ENCODE results near the gene TUT7. TPM values are rescaled to one million over a fixed set of nuclear protein-coding genes. Genes with fewer than 3 reads are reported as not detected.

The TUT7 gene
- polyA plus RNA-seq, 3 donors, result 7.5 to 13.3 (median 8.9) TPM

DNA sequence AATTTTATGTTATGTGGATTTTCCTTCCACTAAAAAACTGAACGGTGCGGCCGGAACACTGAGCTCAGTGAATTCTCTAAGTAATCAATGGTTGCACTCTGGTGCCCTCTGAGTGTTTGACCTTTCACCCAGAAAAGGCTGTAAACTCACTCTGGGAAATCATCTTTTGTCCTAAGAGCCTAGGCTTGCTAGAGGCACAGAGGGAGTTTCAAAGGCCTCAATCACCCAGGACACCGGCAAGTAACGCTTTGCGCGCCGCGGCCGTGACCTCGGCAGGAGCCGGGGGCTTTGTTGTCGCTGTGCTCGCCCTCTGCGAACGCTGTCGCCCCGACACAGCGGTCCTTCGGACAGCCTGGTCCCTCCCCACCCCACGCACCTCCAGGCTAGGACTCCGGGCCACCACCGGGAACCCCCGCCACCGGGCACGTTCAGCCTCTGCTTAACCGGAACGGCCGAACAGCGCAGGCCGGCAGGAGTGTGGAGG is 72.6 kb downstream of the TUT7 start:
- H3K27ac ChIP-seq (ENCODE audit: low read depth, low read length), result peak overlapping the region; percentile 48
- WGBS, 3 donors, result 0 to 1% (median 1%) methylated on average over 31 of the region's 31 CpGs

DNA sequence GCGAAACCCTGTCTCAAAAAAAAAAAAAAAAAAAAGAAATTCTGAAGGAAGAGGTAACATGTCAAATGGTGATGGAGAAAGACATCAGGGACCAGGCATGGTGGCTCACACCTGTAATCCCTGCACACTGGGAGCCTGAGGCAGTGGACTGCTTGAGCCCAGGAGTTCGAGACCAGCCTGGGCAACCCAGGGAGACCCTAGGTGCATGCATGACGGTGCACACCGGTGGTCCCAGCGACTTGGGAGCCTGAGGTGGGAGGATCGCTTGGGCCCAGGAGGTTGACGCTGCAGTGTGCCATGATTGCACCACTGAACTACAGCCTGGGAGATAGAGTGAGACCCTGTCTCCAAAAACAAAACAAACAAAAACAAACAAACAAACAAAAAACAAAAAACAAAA is 73.6 kb downstream of the TUT7 start:
- no peak overlapping the region for H3K27ac ChIP-seq (ENCODE audit: low read depth, low read length)
- WGBS, 3 donors, result 92 to 94% (median 93%) methylated on average over 6 to 7 of the region's 7 CpGs

DNA sequence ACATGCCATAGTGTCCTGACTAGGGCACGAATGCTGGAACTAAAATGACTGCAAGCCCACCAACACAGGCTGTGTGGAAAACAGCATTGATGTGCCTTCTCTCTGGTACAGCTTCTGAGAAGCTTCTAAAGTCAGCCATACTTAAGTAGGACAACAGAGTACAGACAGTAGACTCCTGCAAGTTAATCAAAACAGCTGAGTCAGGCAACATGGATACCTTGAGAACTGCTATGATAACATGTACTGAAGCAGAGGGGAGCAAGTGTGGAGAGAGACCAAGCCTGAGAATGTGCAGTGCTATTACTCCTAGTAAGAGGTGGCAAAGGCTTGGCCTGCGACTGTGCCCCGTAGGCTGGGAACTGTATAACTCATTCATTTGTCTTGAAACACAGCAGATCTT is 74.4 kb downstream of the TUT7 start:
- no peak overlapping the region for H3K27ac ChIP-seq (ENCODE audit: low read depth, low read length)
- 73 to 98% (median 94%) methylated on average over 3 of the region's 3 CpGs for WGBS, 3 donors

DNA sequence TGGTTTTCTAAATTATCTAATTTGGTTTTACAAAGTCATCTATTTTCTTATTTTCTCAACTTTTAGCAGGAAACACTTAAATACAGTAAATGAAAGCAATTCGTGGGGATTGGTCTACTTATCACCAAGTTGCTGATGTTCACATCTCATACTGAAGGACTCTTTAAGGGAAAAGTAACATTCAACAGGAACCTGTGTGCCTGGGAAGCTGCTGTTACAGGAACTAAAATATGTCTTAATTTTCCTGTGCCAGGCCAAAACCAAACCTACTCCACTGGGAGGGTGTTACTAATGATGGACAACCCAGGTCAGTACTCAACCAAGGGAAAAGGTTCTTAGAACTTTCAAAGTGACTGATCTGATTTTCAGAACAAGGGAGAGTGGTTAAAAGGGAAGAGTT is 77.1 kb downstream of the TUT7 start:
- no peak overlapping the region for H3K27ac ChIP-seq (ENCODE audit: low read depth, low read length)
- WGBS, 3 donors, result 37 to 53% (median 47%) methylated on average over 1 of the region's 1 CpG

DNA sequence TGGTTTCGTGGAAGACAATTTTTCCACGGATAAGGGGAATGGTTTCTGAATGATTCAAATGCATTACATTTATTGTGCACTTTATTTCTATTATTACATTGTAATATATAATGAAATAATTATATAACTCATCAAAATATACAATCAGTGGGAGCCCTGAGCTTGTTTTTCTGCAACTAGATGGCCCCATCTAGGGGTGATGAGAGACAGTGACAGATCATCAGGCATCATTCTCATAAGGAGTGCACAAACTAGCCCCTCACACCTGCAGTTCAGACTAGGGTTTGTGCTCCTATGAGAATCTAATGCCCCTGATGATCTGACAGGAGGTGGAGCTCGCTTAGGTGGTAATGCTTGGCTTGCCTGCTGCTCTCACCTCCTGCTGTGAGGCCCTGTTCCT is 78.2 kb downstream of the TUT7 start:
- 90 to 95% (median 91%) methylated on average over 3 of the region's 3 CpGs for WGBS, 3 donors
- H3K27ac ChIP-seq (ENCODE audit: low read depth, low read length), result no peak overlapping the region

DNA sequence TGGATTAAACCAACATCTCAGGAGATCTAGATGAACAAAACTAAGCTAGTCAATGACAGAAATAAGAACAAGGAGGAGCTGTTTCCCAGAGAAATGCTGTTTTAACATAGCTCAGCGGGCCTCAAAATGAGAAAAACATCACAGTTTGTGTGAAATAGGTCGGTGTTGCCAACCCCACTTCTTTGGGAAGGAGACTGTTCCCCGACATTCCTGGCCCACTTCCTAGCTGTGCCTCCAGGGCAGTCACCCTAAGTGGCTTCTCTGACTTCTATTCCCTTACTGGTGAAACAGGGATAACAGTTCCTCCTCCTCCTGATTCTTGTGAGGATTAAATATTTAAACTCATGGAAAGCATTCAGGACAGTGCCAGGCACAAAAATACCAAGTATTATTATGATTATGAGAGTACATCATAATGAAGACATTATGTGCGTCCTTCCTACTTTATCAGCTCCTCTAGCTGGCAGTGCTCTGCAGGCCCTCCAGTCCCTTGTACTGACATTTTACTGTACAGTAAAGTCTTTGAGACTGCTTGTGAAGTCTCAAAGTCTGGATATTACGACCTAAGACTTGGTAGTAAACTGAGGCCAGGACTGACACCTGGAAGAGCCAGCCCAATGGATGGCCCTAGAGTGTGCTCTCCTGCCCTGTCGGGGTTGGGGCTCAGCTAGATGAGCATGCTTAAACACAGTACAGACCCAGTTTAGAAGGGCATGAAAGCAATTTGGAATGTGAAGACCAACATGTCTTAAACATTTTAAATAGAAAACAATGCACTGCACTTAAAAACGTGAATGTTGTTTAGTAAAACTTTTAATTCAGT is 79.2 kb downstream of the TUT7 start:
- H3K27ac ChIP-seq (ENCODE audit: low read depth, low read length), result no peak overlapping the region
- WGBS, 3 donors, result 75 to 83% (median 80%) methylated on average over 7 of the region's 7 CpGs

DNA sequence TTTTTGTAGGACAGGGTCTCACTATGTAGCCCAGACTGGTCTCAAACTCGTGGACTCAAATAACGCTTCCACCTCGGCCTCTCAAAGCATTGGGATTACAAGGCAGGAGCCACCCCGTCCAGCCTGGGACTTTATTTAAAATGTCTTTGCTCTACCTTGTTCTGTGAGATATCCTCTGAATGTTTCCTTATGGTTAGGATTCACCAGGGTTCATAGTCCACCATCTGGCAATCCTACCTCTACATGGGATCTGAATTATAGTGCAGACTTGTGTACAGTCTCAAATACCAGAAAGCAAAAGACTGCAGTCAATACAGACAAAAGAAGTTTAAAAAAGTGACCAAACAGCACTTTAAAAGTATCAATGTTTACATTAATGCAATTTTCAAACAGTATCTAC is 82.0 kb downstream of the TUT7 start:
- no peak overlapping the region for H3K27ac ChIP-seq (ENCODE audit: low read depth, low read length)
- 92 to 96% (median 95%) methylated on average over 4 of the region's 4 CpGs for WGBS, 3 donors

DNA sequence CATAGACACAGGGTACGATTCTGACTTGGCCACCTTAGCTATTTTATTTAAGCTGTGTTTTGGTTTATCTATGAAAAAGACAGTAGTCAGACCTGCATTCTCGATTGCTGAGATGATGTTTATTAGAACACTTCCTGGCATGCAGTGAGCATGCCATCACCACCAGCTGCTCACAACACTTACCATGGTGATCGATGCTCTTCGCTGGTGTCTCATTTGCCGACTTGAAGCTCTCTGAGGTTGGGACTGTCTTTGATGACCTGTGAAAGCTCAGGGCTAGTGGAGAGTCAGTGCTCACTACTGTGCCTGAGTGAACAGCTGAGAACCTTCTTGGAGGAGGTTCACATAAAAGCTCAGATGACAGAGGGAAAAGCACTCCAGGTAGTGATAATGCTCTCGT is 90.3 kb downstream of the TUT7 start:
- H3K27ac ChIP-seq (ENCODE audit: low read depth, low read length), result no peak overlapping the region
- 89 to 93% (median 93%) methylated on average over 6 of the region's 6 CpGs for WGBS, 3 donors

DNA sequence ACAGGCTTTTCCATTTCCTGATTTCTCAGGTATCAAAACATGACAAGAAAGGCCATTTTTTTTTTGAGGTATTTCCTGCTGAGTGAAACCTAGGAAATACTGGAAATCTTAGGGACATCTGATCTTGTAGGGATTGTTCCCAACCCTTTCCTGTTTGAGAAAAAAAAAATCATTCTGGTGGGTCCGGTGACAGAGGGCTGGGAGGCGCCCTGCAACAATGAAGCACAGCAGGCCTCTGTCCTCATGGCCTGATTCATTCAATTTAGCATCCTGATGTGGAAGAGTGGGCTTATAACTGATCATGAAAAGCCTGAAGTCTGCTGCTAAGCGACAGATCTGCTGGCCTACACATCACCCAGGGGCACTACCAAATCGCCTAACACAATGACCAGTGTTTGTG is 91.7 kb downstream of the TUT7 start:
- WGBS, 3 donors, result 66 to 87% (median 86%) methylated on average over 4 of the region's 4 CpGs
- H3K27ac ChIP-seq (ENCODE audit: low read depth, low read length), result no peak overlapping the region

DNA sequence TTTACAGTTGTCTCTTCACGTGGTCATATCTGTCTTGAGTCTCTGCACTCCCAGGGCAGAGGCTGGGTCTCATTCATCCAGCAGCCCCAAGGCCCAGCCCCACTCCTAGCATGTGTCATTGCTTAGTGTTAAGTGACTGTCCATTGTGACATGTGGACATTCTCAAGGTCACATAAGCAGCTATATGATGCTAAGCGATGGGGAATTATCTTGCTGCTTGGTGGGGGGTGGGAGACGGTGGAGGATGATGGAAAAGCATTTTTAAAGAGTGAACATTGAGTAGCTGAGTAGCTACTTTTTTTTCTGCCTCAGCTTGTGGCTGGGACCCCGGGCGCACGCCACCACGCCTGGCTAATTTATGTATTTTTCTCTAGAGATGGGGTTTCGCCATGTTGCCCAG is 94.7 kb downstream of the TUT7 start, which contains the start of gene C9orf153:
TSS of gene C9orf153 (minus strand) at position 101 of the 400 bp plus-strand sequence. CDS start 30,054 bp downstream, outside the sequence.
- WGBS, 3 donors, result 86 to 91% (median 86%) methylated on average over 8 of the region's 8 CpGs
- H3K27ac ChIP-seq (ENCODE audit: low read depth, low read length), result no peak within 1 kb of the TSS

DNA sequence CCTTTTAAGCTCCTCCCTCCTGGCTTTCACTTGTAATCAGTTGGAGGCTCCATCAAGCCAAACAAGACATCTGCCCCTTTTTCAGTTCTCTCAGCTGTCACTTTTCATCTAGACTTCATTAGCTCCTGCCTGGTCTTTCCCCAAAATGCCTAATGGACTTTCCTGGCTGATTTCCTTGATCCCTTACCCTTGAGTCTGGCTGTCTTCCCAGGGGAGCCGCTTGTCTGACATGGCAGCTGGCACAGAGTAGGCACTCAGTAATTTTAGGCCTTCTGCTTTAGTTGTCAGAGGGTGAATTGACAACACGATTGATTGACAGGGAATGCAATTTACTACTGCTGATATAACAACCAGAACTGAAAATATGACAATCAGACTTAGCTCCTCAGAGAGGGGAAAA is 96.8 kb downstream of the TUT7 start:
- 83 to 85% (median 84%) methylated on average over 2 of the region's 2 CpGs for WGBS, 3 donors

DNA sequence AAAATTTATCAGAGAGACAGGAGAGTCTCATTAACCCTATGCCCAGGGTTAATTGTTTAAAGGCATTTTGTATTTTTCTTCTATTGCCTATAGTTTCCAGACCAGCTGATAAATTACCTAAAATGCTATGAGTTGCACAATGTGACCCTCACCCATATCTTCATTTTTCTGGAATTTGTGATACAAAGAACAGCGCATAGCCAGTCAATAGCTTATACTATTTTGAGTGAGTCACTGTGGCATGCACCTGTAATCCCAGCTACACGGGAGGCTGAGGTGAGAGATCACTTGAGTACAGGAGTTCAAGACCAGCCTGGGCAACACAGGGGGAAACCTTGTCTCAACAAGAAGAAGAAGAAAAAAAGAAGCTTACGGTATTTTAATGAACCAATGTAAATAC is 97.6 kb downstream of the TUT7 start:
- 62 to 87% (median 81%) methylated on average over 3 of the region's 3 CpGs for WGBS, 3 donors
- no peak overlapping the region for H3K27ac ChIP-seq (ENCODE audit: low read depth, low read length)

More for the DNA sequence above, 96.8 kb downstream of the TUT7 start:
- H3K27ac ChIP-seq (ENCODE audit: low read depth, low read length), result no peak overlapping the region

DNA sequence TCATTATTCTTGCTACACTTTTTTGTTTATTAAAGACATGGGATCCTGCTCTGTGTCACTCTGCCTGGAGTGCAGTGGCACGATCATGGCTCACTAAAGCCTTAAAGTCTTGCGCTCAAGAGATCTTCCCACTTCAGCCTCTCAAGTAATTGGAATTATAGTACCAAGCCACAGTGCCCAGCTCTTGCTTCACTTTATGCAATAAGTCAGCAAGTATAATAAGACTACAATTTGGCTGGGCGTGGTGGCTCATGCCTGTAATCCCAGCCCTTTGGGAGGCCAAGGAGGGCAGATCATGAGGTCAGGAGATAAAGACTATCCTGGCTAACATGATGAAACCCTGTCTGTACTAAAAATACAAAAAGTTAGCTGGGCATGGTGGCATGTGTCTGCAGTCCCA is 100.6 kb downstream of the TUT7 start:
- 95 to 97% (median 97%) methylated on average over 3 of the region's 3 CpGs for WGBS, 3 donors
- H3K27ac ChIP-seq (ENCODE audit: low read depth, low read length), result no peak overlapping the region

DNA sequence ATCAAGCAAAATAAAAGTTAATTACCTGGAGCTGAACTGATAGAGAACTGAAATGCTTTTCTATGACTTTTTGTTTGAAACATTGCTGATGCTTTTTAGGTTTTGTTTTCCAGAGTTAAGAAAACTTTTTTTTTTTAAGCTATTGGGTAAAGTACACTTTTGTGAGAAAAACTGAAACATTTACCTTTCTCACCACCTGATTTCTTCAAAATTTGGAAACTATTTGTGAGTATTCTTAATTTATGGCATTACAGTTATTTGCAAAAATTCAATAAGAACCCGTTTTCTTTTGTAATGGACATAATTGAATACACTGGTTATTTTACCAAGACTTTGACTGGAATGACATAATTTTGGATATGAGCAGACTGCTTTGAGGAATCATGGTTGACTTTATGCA is 101.3 kb downstream of the TUT7 start:
- H3K27ac ChIP-seq (ENCODE audit: low read depth, low read length), result no peak overlapping the region
- WGBS, 3 donors, result 83 to 98% (median 95%) methylated on average over 1 of the region's 1 CpG

DNA sequence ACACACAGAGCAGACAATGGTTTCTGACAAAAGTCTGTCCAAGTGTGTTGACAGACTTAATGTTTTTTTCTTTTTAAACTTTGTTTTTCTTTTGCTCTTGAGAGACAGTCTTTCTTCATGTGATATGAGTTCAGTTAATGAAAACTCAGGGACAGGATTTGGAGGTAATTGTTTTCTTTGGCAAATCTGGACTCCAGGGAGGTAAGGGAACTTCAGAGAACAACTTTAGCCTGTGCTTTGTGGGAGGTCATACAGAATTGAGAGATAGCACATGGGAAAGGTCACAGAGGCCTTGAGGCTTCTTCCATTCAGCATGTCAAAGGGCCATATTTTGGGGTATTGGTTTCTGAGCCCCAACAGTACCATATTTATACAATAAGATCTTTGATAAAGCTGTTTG is 104.1 kb downstream of the TUT7 start:
- no peak overlapping the region for H3K27ac ChIP-seq (ENCODE audit: low read depth, low read length)

DNA sequence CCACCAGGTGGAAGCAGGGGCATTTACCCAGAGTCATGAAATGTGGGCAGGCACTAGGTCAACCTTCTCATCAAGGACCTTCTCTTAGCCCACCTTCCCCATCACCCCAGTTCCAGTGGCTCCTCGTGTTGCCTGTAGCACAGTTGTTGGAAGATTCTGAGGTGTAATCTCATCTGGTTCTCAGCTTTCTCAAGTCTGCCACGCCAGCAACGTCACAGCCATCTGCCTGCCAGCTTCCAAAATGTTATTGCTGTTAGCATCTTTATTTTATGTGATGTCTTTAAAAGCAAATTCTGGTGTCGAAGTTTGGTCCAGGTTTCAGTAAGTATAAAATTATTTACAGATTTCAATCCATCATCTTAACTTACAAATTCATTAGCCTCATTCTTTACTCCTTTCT is 105.5 kb downstream of the TUT7 start:
- H3K27ac ChIP-seq (ENCODE audit: low read depth, low read length), result no peak overlapping the region
- WGBS, 3 donors, result 82 to 86% (median 86%) methylated on average over 4 of the region's 4 CpGs

DNA sequence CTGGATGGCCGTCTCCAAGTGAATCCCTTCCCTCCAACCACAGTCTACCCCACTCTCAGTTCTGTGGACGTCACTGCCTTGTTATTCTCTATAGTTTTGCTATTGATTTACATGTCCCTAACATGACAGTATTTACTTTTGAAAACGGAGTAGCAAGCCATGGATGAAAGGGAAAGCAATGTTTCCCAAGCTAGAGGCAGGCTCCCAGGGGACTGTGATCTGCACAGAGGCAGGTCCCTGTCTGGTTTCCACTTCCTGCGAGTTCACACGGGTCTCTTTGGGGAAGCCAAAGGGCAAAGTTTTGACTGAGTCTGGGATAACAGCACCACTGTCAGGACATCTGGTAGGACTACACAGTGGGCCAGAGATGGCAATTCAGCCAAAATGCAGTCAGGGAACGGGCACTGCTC is 107.5 kb downstream of the TUT7 start:
- WGBS, 3 donors, result 29 to 54% (median 41%) methylated on average over 6 of the region's 6 CpGs

DNA sequence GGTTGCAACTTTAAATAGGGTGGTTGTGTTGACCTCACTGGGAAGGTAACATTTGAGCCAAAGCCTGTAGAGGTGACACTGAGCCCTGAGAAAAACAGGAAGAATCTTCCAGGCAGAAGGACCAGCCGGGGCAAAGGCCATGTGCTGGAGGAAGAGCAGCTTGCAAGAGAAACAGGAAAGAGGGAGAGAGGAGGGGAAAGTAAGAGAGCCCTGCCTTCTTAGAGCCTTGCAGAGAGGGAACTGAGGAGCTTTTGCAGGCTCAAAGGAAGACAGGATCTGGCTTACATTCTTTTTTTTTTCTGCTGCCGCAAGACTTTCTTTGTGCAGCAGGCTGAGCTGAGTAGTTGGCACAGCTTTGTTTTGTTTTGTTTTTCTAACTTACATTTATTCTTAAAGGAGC is 112.1 kb downstream of the TUT7 start:
- H3K27ac ChIP-seq (ENCODE audit: low read depth, low read length), result no peak overlapping the region
- 8 to 74% (median 18%) methylated on average over 2 of the region's 2 CpGs for WGBS, 3 donors

More for the DNA sequence above, 107.5 kb downstream of the TUT7 start:
- H3K27ac ChIP-seq (ENCODE audit: low read depth, low read length), result no peak overlapping the region

DNA sequence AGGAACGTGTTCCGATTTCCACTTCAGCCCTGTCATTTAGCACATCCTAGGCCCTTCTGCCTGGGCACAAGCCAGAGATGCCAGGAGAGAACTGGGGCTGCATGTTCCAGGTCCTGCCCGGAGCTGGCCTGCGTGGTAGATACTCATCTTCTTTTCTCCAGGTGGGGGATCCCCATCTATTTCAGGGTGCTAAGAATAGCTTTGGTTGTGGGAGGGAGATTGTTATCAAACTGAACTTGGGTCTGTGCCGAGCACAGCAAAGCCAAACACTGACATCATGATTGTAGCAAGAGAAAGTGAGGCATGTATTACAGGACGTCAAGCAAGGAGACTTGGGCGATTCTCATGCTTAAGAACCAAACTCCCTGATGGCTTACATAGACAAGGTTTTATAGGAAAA is 113.0 kb downstream of the TUT7 start:
- H3K27ac ChIP-seq (ENCODE audit: low read depth, low read length), result no peak overlapping the region
- 68 to 76% (median 69%) methylated on average over 7 of the region's 7 CpGs for WGBS, 3 donors

All from adipose tissue (tissue), 3 donors.